A549 (cell line): ENCODE results near the gene TMEM237. TPM values are rescaled to one million over a fixed set of nuclear protein-coding genes. Genes with fewer than 3 reads are reported as not detected.

Experiments used
- polyA plus RNA-seq, 4 experiments: library from polyadenylated mRNA; depleted of rRNA in 3 of 4; stranded (reverse); fragments of >200 nt; fragmentation: RNase III in 1 of 4; extraction: RNeasy Plus Mini Kit Qiagen cat#74134 plus additional on column Dnase treatment in 1 of 4; gene quantifications; 2 replicates in 3 of 4; 3 replicates in 1 of 4; pipeline ENCODE4 v1.2.3, GENCODE V29; 2011 to 2017
- small RNA-seq, 6 experiments: library from RNA; depleted of rRNA; stranded (forward); fragments of <200 nt; gene quantifications; one replicate each; pipeline ENCODE3, GENCODE V24; 2012

Gene TMEM237
- polyA plus RNA-seq, 2 of the 4 experiments (the other 2 are of a cell fraction): 15.7 to 37.1 TPM

Small RNA genes within 50 kb of the gene (small RNA-seq; reads per million reads assigned to genes)
- 0 reads per million in 6 experiments for gene RNU6-651P

Other genes starting within 250 kb of the TMEM237 start
- 22.4 and 23.2 TPM in 2 replicates for gene TRAK2, start 192.0 kb downstream of the TMEM237 start, polyA plus RNA-seq (2011; rRNA removed)
- gene TRAK2, start 192.0 kb downstream of the TMEM237 start, polyA plus RNA-seq (2017; fragmentation: RNase III; extraction: RNeasy Plus Mini Kit Qiagen cat#74134 plus additional on column Dnase treatment): 10.2 to 10.8 TPM (median 10.4 TPM) in 3 replicates
- gene STRADB, start 191.8 kb downstream of the TMEM237 start, polyA plus RNA-seq (2011; rRNA removed): 29.0 and 34.4 TPM in 2 replicates
- gene STRADB, start 191.8 kb downstream of the TMEM237 start, polyA plus RNA-seq (2017; fragmentation: RNase III; extraction: RNeasy Plus Mini Kit Qiagen cat#74134 plus additional on column Dnase treatment): 24.0 to 27.4 TPM (median 25.6 TPM) in 3 replicates
- 0.06 and 0.12 TPM in 2 replicates for gene MPP4, start 55.1 kb upstream of the TMEM237 start, polyA plus RNA-seq (2011; rRNA removed)
- gene MPP4, start 55.1 kb upstream of the TMEM237 start, polyA plus RNA-seq (2017; fragmentation: RNase III; extraction: RNeasy Plus Mini Kit Qiagen cat#74134 plus additional on column Dnase treatment): 0.16 to 0.21 TPM (median 0.19 TPM) in 3 replicates
- 23.3 and 25.7 TPM in 2 replicates for gene ALS2, start 137.4 kb upstream of the TMEM237 start, polyA plus RNA-seq (2011; rRNA removed)
- gene ALS2, start 137.4 kb upstream of the TMEM237 start, polyA plus RNA-seq (2017; fragmentation: RNase III; extraction: RNeasy Plus Mini Kit Qiagen cat#74134 plus additional on column Dnase treatment): 14.3 to 18.2 TPM (median 18.1 TPM) in 3 replicates
- gene CDK15, start 163.0 kb upstream of the TMEM237 start, polyA plus RNA-seq (2011; rRNA removed): not detected in 2 replicates
- not detected in 3 replicates for gene CDK15, start 163.0 kb upstream of the TMEM237 start, polyA plus RNA-seq (2017; fragmentation: RNase III; extraction: RNeasy Plus Mini Kit Qiagen cat#74134 plus additional on column Dnase treatment)